ENCODE data around the gene GALNT14. TPM values are rescaled to one million over a fixed set of nuclear protein-coding genes. Genes with fewer than 3 reads are reported as not detected.

Gene GALNT14
- total RNA-seq, 1 experiment from 2014 or later = 6.0 TPM

DNA sequence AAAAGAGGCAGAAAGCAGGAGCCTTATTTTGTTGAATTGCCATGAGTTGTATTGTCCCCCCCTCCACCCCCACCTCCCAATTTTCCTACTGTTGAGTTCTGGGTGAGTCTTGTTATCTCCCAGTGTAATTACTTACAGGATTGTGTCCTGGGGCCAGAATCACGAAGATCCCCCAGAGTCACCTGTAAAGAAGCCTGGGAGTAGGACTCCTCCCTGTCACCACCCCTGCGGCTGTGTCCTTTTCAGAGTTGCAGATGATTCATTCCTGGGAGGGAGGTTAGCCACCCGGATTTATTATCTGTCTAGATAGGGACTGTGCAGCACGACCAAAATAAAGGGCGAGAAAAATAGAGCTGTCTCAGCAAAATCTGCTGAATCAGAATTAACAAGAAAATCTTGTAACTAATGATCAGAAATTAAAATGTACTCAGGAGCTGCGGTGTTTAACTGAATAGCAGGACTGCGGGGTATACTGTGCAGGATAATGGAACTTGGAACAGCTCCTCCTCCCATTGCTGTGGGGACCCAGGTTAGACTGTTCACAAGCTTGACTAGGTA lies 249.3 kb downstream of the GALNT14 start (continued):
- TF ChIP-seq, protein P1, sequence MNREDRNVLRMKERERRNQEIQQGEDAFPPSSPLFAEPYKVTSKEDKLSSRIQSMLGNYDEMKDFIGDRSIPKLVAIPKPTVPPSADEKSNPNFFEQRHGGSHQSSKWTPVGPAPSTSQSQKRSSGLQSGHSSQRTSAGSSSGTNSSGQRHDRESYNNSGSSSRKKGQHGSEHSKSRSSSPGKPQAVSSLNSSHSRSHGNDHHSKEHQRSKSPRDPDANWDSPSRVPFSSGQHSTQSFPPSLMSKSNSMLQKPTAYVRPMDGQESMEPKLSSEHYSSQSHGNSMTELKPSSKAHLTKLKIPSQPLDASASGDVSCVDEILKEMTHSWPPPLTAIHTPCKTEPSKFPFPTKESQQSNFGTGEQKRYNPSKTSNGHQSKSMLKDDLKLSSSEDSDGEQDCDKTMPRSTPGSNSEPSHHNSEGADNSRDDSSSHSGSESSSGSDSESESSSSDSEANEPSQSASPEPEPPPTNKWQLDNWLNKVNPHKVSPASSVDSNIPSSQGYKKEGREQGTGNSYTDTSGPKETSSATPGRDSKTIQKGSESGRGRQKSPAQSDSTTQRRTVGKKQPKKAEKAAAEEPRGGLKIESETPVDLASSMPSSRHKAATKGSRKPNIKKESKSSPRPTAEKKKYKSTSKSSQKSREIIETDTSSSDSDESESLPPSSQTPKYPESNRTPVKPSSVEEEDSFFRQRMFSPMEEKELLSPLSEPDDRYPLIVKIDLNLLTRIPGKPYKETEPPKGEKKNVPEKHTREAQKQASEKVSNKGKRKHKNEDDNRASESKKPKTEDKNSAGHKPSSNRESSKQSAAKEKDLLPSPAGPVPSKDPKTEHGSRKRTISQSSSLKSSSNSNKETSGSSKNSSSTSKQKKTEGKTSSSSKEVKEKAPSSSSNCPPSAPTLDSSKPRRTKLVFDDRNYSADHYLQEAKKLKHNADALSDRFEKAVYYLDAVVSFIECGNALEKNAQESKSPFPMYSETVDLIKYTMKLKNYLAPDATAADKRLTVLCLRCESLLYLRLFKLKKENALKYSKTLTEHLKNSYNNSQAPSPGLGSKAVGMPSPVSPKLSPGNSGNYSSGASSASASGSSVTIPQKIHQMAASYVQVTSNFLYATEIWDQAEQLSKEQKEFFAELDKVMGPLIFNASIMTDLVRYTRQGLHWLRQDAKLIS (CRISPR knock-in tag; IDR thresholded peaks at IDR 0.05; ENCODE audit: borderline replicate concordance) = no peak

DNA sequence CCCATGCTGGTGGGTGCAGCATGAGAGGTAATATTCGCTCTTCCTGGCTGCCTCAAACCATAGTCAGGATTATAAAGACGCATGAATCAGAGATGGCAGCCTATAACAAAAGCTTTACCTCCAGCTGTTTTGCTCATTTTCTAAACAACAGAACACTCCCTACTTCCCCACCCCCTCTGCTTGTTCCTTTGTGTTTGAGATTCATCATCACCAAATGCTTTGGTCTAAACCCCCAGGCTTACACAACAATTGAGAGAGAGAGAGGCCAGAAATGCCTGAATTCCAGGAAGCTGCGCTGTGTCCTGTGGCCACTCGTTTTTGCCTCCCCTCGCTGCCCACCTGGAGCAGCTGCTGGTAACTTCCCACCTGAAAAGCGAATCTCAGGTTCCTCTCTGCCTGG lies 252.2 kb downstream of the GALNT14 start:
- 0 out of 2 replicates have a peak, but pooled peaks have one; percentile 43 for TF ChIP-seq TEAD1 (CRISPR knock-in tag; IDR thresholded peaks at IDR 0.05)
- TF ChIP-seq, protein P2, sequence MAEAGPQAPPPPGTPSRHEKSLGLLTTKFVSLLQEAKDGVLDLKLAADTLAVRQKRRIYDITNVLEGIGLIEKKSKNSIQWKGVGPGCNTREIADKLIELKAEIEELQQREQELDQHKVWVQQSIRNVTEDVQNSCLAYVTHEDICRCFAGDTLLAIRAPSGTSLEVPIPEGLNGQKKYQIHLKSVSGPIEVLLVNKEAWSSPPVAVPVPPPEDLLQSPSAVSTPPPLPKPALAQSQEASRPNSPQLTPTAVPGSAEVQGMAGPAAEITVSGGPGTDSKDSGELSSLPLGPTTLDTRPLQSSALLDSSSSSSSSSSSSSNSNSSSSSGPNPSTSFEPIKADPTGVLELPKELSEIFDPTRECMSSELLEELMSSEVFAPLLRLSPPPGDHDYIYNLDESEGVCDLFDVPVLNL (CRISPR knock-in tag; IDR thresholded peaks at IDR 0.05; ENCODE audit: borderline replicate concordance, low read depth) = no peak
- TF ChIP-seq, protein P3, sequence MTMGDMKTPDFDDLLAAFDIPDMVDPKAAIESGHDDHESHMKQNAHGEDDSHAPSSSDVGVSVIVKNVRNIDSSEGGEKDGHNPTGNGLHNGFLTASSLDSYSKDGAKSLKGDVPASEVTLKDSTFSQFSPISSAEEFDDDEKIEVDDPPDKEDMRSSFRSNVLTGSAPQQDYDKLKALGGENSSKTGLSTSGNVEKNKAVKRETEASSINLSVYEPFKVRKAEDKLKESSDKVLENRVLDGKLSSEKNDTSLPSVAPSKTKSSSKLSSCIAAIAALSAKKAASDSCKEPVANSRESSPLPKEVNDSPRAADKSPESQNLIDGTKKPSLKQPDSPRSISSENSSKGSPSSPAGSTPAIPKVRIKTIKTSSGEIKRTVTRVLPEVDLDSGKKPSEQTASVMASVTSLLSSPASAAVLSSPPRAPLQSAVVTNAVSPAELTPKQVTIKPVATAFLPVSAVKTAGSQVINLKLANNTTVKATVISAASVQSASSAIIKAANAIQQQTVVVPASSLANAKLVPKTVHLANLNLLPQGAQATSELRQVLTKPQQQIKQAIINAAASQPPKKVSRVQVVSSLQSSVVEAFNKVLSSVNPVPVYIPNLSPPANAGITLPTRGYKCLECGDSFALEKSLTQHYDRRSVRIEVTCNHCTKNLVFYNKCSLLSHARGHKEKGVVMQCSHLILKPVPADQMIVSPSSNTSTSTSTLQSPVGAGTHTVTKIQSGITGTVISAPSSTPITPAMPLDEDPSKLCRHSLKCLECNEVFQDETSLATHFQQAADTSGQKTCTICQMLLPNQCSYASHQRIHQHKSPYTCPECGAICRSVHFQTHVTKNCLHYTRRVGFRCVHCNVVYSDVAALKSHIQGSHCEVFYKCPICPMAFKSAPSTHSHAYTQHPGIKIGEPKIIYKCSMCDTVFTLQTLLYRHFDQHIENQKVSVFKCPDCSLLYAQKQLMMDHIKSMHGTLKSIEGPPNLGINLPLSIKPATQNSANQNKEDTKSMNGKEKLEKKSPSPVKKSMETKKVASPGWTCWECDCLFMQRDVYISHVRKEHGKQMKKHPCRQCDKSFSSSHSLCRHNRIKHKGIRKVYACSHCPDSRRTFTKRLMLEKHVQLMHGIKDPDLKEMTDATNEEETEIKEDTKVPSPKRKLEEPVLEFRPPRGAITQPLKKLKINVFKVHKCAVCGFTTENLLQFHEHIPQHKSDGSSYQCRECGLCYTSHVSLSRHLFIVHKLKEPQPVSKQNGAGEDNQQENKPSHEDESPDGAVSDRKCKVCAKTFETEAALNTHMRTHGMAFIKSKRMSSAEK (CRISPR knock-in tag; IDR thresholded peaks at IDR 0.05; ENCODE audit: borderline replicate concordance) = no peak
- POLR2A ChIA-PET = no interaction called here

DNA sequence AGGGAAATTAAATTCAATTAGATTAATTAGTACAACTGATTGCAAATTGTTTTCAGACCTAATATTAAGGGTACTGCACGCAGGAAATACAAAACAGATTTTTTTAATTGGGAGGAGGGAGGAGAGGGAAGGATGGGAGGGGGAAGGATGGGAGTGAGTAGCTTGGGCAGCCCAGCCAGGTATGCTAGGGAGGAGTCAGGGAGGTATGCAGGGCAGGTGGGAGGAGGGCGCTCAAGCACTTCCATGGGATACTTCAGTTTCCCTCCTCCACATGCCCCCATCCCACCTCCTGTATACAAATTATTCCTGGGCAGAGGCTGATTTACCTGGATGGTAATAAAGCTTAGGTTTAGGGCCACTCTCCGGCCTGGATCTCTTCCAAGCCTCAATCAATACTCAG lies 254.4 kb downstream of the GALNT14 start:
- peak; percentile 66 for ATAC-seq
- H3K4me3 Mint-ChIP-seq = no peak overlapping the region
- CTCF ChIA-PET = interaction anchor here (0.7 to 4.3 kb wide), 16 partner anchors 9 to 286 kb away, joined by 3 to 21 read pairs (median 6); no protein-coding TSS in a partner anchor
- peaks cover 6% of the 10 kb centered on the region for H3K36me3 Mint-ChIP-seq
- peaks cover 46% of the 10 kb centered on the region for H3K4me1 Mint-ChIP-seq
- H3K9me3 Mint-ChIP-seq = peaks cover 21% of the 10 kb centered on the region
- no peak for DNase-seq (ENCODE audit: low spot score)
- peaks cover 8% of the 10 kb centered on the region for H3K27me3 Mint-ChIP-seq (ENCODE audit: low read depth)
- no peak overlapping the region for H3K27ac Mint-ChIP-seq
- POLR2A ChIA-PET = no interaction called here
- TF ChIP-seq ZNF396 (CRISPR knock-in tag; IDR thresholded peaks at IDR 0.05; ENCODE audit: borderline replicate concordance) = no peak
- TF ChIP-seq, protein P4, sequence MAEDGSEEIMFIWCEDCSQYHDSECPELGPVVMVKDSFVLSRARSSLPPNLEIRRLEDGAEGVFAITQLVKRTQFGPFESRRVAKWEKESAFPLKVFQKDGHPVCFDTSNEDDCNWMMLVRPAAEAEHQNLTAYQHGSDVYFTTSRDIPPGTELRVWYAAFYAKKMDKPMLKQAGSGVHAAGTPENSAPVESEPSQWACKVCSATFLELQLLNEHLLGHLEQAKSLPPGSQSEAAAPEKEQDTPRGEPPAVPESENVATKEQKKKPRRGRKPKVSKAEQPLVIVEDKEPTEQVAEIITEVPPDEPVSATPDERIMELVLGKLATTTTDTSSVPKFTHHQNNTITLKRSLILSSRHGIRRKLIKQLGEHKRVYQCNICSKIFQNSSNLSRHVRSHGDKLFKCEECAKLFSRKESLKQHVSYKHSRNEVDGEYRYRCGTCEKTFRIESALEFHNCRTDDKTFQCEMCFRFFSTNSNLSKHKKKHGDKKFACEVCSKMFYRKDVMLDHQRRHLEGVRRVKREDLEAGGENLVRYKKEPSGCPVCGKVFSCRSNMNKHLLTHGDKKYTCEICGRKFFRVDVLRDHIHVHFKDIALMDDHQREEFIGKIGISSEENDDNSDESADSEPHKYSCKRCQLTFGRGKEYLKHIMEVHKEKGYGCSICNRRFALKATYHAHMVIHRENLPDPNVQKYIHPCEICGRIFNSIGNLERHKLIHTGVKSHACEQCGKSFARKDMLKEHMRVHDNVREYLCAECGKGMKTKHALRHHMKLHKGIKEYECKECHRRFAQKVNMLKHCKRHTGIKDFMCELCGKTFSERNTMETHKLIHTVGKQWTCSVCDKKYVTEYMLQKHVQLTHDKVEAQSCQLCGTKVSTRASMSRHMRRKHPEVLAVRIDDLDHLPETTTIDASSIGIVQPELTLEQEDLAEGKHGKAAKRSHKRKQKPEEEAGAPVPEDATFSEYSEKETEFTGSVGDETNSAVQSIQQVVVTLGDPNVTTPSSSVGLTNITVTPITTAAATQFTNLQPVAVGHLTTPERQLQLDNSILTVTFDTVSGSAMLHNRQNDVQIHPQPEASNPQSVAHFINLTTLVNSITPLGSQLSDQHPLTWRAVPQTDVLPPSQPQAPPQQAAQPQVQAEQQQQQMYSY (CRISPR knock-in tag; IDR thresholded peaks at IDR 0.05) = no peak
- no peak for TF ChIP-seq ZNF138 (CRISPR knock-in tag; conservative IDR thresholded peaks at IDR 0.05)
- TF ChIP-seq, protein P5, sequence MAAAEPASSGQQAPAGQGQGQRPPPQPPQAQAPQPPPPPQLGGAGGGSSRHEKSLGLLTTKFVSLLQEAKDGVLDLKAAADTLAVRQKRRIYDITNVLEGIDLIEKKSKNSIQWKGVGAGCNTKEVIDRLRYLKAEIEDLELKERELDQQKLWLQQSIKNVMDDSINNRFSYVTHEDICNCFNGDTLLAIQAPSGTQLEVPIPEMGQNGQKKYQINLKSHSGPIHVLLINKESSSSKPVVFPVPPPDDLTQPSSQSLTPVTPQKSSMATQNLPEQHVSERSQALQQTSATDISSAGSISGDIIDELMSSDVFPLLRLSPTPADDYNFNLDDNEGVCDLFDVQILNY (CRISPR knock-in tag; IDR thresholded peaks at IDR 0.05) = no peak
- no peak for TF ChIP-seq ZNF317 (CRISPR knock-in tag; IDR thresholded peaks at IDR 0.05; ENCODE audit: borderline replicate concordance, low read depth)
- TF ChIP-seq SOX15 (CRISPR knock-in tag; IDR thresholded peaks at IDR 0.05) = no peak
- no peak for TF ChIP-seq CREB1 (CRISPR knock-in tag; IDR thresholded peaks at IDR 0.05)
- TF ChIP-seq ESRRA (CRISPR knock-in tag; IDR thresholded peaks at IDR 0.05; ENCODE audit: borderline replicate concordance) = no peak
- TF ChIP-seq, protein P6, sequence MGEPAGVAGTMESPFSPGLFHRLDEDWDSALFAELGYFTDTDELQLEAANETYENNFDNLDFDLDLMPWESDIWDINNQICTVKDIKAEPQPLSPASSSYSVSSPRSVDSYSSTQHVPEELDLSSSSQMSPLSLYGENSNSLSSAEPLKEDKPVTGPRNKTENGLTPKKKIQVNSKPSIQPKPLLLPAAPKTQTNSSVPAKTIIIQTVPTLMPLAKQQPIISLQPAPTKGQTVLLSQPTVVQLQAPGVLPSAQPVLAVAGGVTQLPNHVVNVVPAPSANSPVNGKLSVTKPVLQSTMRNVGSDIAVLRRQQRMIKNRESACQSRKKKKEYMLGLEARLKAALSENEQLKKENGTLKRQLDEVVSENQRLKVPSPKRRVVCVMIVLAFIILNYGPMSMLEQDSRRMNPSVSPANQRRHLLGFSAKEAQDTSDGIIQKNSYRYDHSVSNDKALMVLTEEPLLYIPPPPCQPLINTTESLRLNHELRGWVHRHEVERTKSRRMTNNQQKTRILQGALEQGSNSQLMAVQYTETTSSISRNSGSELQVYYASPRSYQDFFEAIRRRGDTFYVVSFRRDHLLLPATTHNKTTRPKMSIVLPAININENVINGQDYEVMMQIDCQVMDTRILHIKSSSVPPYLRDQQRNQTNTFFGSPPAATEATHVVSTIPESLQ (CRISPR knock-in tag; IDR thresholded peaks at IDR 0.05) = no peak
- no peak for TF ChIP-seq FOXP1 (CRISPR knock-in tag; IDR thresholded peaks at IDR 0.05; ENCODE audit: borderline replicate concordance)

More for the DNA sequence above, 252.2 kb downstream of the GALNT14 start:
- peaks cover 4% of the 10 kb centered on the region; the same call in 1 of the 2 replicates for H3K36me3 Mint-ChIP-seq
- H3K4me3 Mint-ChIP-seq = no peak overlapping the region
- peak overlapping the region; percentile 54 for H3K27ac Mint-ChIP-seq
- peaks cover 11% of the 10 kb centered on the region for H3K9me3 Mint-ChIP-seq
- CTCF ChIA-PET = interaction anchor here (0.6 to 1.5 kb wide), 6 partner anchors 9 to 348 kb away, joined by 3 to 5 read pairs (median 4); partner anchors contain the start of gene EHD3
- H3K27me3 Mint-ChIP-seq (ENCODE audit: low read depth) = peaks cover 8% of the 10 kb centered on the region
- H3K4me1 Mint-ChIP-seq = peaks cover 48% of the 10 kb centered on the region
- ATAC-seq = peak; percentile 71
- DNase-seq (ENCODE audit: low spot score) = no peak
